Mucosa of stomach (tissue), 1 donor: ENCODE measurements around the gene ABRAXAS1.
"Not testable (repeated sequence)": the region's sequence is repeated elsewhere in the genome, so short reads cannot be mapped to it uniquely, and the experiment has no call there.

Experiments used
- H3K27me3 ChIP-seq: one replicate; pipeline ENCODE4 v1.7.0; 2013; ENCODE audit warnings: mild to moderate bottlenecking, low read length; ENCODE audit not compliant: control insufficient read depth, insufficient read depth
- H3K36me3 ChIP-seq: one replicate; pipeline ENCODE4 v1.7.0; 2013; ENCODE audit warnings: low read length; ENCODE audit not compliant: control insufficient read depth, insufficient read depth
- H3K4me1 ChIP-seq: one replicate; pipeline ENCODE4 v1.7.0; 2013; ENCODE audit warnings: mild to moderate bottlenecking, low read length; ENCODE audit not compliant: control insufficient read depth, insufficient read depth
- H3K4me3 ChIP-seq: one replicate; pipeline ENCODE4 v1.7.0; 2013; ENCODE audit warnings: low read length
- H3K9ac ChIP-seq: one replicate; pipeline ENCODE4 v1.7.0; 2013; ENCODE audit warnings: mild to moderate bottlenecking, low read length, moderate library complexity
- H3K9me3 ChIP-seq: one replicate; pipeline ENCODE4 v1.7.0; 2013; ENCODE audit warnings: mild to moderate bottlenecking, low read length, moderate library complexity; ENCODE audit not compliant: control insufficient read depth
- donor health status: Pancreatic carcinoma.

ABRAXAS1 gene

DNA sequence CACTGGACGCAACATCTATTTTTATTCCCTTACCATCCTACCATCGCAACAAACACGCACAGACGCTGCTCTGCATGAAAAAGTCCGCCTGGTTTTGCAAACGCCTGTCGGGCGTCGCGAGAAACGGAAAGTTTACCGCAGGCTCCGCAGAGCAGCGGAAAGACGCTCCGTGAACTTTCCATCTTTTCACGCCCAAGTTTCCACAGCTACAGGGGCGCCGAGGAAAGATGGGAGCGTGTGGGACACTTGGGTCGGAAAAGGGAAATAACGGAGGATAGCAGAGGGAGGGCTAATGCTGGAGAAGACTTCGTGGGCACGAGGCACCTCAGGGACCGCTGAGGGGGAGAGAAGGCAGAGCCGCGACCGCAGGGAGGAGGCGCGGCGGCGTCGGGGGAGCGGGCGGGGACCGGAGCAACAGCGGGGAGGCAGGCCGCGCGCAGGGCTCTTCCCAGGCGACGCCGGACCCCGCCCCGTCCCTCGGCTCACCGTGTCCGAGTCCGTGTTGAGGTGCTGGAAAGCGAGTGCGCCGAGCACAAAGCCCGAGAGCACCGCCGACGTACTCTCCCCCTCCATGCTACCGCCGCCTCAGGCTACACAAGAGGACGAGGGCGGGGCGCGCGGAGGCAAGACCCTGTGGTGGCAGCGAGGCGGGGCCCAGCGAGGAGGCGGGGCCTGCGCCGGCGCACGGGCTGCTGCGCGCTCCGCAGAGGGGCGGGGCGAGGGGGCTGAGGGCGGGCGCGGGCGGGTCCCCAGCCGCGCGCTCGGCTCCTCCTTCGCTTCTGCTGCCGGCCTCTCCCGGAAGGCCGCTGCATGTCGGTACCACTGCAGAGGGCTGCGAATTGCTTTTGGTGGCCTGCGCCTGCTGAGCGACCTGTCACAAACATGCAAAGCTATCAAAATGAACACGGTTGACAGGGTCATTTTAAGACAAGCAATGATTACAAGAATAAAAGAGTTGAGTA lies at the start of gene ABRAXAS1:
Gene ABRAXAS1, minus strand, starts transcription at position 601 of the 962 bp plus-strand sequence. Its CDS starts 28 bp downstream, at position 573.
- Histone ChIP-seq H3K27me3 (no peaks in the 10 kb centered on the region), H3K4me1 (peaks cover 3% of the 10 kb centered on the region), H3K9ac (peak within 1 kb of the TSS; percentile 47), H3K4me3 (peak within 1 kb of the TSS; percentile 47), H3K36me3 (no peaks in the 10 kb centered on the region), H3K9me3 (no peaks in the 10 kb centered on the region)

- H3K4me1 ChIP-seq = no peaks in the 10 kb centered on the region
- no peaks in the 10 kb centered on the region for H3K9me3 ChIP-seq
- peaks cover 4% of the 10 kb centered on the region for H3K27me3 ChIP-seq
- H3K36me3 ChIP-seq = no peaks in the 10 kb centered on the region
- no peak overlapping the region for H3K4me3 ChIP-seq
- no peak overlapping the region for H3K9ac ChIP-seq
These were observed 42.8 kb upstream of the ABRAXAS1 start for GRCh38 chr4:83527671-83528070.

- H3K9me3 ChIP-seq = no peaks in the 10 kb centered on the region
- H3K4me1 ChIP-seq = no peaks in the 10 kb centered on the region
- H3K4me3 ChIP-seq = no peak overlapping the region
- no peak overlapping the region for H3K9ac ChIP-seq
- no peaks in the 10 kb centered on the region for H3K36me3 ChIP-seq
- H3K27me3 ChIP-seq = no peaks in the 10 kb centered on the region
These were observed 37.3 kb upstream of the ABRAXAS1 start for GRCh38 chr4:83522239-83522638.

DNA sequence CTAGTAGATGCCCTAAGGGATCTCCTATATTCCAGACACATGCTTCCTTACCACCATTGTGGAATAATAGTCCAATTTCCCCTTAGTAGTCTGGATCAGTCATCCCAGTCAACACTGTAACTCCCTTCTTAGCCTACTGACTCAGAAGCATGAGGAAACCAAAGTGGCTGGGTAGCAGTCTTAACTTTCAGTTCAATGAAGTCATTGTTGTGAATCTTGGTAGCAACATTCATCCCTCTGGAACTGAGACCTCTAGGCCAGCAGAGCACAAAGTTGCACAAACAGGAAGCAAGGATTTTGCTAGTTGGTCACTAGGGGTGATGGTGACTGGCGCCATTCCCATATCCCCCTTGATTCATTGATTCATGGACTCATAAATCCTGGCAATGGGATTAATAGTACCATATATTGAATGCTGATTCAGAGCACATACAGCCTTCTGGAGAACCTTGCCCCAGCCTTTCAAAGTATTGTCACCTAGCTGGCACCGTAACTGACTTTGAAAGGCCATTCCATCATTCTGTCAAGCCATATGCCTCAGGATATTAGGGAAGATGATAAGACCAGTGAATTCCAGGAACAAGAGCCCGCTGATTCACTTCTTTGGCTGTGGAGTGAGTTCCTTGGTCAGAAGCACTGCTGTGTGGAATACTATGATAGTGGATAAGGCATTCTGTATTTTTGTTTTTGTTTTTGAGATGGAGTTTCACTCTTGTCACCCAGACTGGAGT lies 31.3 kb upstream of the ABRAXAS1 start:
- Histone ChIP-seq H3K9ac (no peak overlapping the region), H3K4me1 (no peaks in the 10 kb centered on the region), H3K9me3 (no peaks in the 10 kb centered on the region), H3K36me3 (no peaks in the 10 kb centered on the region), H3K27me3 (no peaks in the 10 kb centered on the region), H3K4me3 (no peak overlapping the region)

GRCh38 chr4:83510442-83510841 lies 25.5 kb upstream of the ABRAXAS1 start:
- Histone ChIP-seq H3K27me3 (peaks cover 2% of the 10 kb centered on the region), H3K9me3 (no peaks in the 10 kb centered on the region), H3K4me1 (no peaks in the 10 kb centered on the region), H3K4me3 (no peak overlapping the region), H3K36me3 (no peaks in the 10 kb centered on the region), H3K9ac (no peak overlapping the region)

DNA sequence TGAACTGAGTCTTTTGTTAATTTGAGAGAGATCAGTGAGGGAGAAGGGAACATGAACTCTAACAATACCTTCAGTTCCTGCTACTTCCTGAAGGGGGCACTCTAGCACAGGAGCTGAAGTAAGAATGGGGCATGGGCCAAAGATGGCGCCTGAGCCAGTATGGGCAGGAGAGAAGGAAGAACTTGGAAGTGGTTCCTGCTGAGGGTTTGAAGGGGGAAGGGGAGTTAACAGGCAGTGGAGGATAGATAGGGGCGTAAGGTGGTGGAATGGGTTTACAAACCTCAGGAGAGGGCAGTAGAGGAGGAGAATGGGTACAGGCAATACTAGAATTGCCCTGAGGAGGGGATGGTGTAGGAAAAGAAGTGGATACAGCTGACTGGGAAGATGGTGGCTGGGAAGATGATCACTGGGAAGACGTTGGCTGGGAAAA lies 24.3 kb upstream of the ABRAXAS1 start:
- not testable (repeated sequence) for H3K4me3 ChIP-seq, H3K4me1 ChIP-seq, H3K27me3 ChIP-seq, H3K9ac ChIP-seq, H3K9me3 ChIP-seq, H3K36me3 ChIP-seq

DNA sequence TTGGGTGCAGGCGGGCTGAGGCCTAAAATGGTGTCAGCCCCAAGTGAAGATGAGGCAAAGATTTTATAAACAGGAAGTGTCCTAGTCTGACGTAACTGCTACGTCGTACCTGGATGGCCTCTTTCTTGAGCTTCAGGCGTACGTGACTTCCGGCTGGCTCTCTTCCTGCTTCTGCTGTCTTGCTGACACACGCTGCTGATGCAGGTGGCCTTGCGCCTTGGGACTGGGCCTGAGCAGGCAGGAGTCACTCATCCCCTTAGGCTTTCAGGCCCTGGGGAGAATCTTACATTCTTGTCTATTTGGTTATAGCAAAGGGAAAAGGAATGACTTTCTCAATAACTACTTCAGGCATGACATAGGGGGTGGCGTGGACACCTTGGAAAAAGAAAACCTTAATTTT lies 20.1 kb upstream of the ABRAXAS1 start:
- Histone ChIP-seq H3K9ac (no peak overlapping the region), H3K4me3 (no peak overlapping the region), H3K27me3 (peaks cover 2% of the 10 kb centered on the region), H3K9me3 (no peaks in the 10 kb centered on the region), H3K4me1 (no peaks in the 10 kb centered on the region), H3K36me3 (no peaks in the 10 kb centered on the region)

DNA sequence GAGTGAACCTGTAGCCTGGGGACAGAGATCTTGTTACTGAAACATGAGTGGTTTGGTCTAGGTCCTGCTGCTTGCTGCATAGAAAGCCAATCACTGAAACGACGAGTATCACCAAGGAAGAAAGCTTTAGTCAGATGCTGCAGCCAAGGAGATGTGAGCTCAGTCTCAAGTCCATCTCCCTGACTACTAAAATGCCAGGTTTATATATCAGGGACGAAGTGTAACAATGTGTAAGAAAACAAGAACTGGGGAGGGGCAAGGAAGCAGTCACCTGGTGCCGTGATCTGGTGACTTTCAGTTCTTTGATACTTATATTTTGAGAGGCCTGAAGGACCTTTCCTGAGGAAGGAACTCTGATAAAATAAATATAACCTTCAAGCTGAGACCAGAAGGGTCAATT lies 19.6 kb upstream of the ABRAXAS1 start:
- H3K4me1 ChIP-seq = no peaks in the 10 kb centered on the region
- H3K4me3 ChIP-seq = no peak overlapping the region

DNA sequence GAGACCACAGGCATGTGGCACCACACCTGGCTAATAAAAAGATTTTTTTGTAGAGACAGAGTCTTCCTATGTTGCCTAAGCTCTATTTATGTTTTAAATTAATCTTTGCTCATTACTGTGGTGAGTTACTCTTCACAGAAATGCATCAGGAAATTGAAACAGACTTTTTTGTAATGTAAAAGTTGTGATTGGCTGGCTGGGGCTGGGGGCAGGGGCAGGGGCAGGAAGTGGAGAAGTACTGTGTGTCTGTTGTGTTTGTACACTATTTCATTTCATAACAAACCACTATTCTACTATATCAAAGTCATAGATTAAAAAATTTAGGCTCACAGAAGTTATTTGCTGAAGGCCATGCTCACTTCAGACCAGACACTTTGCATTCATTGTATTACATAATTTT lies 19.1 kb upstream of the ABRAXAS1 start:
- peaks cover 2% of the 10 kb centered on the region for H3K27me3 ChIP-seq
- no peak overlapping the region for H3K9ac ChIP-seq
- no peaks in the 10 kb centered on the region for H3K4me1 ChIP-seq
- no peak overlapping the region for H3K4me3 ChIP-seq
- H3K36me3 ChIP-seq = no peaks in the 10 kb centered on the region
- no peaks in the 10 kb centered on the region for H3K9me3 ChIP-seq

More for the DNA sequence above, 19.6 kb upstream of the ABRAXAS1 start:
- Histone ChIP-seq H3K27me3 (peaks cover 2% of the 10 kb centered on the region), H3K9me3 (no peaks in the 10 kb centered on the region), H3K36me3 (no peaks in the 10 kb centered on the region), H3K9ac (no peak overlapping the region)

DNA sequence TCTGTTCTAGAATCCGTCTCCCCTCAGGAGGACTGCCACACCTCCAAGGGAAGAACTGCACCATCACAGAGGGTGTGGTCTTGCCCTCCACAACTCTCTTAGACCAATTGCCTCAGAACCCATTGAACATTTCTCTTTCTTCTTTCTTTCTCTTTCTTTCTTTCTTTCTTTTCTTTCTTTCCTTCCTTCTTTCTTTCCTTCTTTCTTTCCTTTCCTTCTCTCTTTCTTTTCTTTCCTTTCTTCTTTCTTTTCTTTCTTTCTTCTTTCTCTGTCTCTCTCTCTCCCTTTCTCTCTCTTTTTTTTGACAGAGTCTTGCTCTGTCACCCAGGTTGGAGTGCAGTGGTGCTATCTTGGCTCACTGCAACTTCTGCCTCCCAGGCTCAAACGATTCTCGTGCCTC lies 16.8 kb upstream of the ABRAXAS1 start:
- not testable (repeated sequence) for H3K36me3 ChIP-seq, H3K9me3 ChIP-seq, H3K27me3 ChIP-seq, H3K9ac ChIP-seq, H3K4me3 ChIP-seq, H3K4me1 ChIP-seq

DNA sequence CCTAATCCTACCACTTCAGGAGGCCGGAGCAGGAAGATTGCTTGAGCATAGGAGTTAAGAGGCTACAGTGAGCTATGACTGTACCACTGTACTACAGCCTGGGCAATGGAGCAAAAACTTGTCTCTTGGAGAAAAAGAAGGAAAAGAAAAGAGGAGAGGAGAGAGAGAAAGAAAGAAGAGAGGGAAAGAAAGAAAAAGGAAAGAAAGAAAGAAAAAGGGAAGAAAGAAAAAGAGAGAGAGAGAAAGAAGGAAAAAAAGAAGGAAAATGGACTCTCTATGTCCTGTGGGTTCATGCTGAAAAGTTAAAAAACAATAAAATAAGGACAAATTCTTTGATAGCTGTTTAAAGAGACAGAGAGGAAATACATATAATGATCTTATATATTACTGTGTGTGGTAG lies 13.3 kb upstream of the ABRAXAS1 start:
- Histone ChIP-seq H3K9ac (no peak overlapping the region), H3K4me3 (no peak overlapping the region), H3K9me3 (no peaks in the 10 kb centered on the region), H3K27me3 (no peaks in the 10 kb centered on the region), H3K36me3 (no peaks in the 10 kb centered on the region), H3K4me1 (no peaks in the 10 kb centered on the region)
